Tibial nerve (tissue), 4 donors: Measurements from ENCODE around the gene TAOK3.

Experiments
- EP300 ChIP-seq, 2 donors: sonication (generic); formaldehyde crosslinking; IDR thresholded peaks; one replicate each; pipeline ENCODE4 v1.6.1; 2017; ENCODE audit warnings: antibody characterized with exemption in 2 of 2, mild to moderate bottlenecking in 1 of 2
- POLR2A ChIP-seq, 2 donors: fragments of 450-650 bp; IDR thresholded peaks; one replicate each; pipeline ENCODE4 v1.6.1; 2017; ENCODE audit warnings: antibody characterized with exemption in 2 of 2, mild to moderate bottlenecking in 2 of 2, moderate library complexity in 2 of 2
- TF ChIP-seq, protein P1 (sequence below), 5 experiments: fragments of 200-600 bp in 3 of 5; fragments of 450-650 bp in 2 of 5; sonication (generic) in 3 of 5; IDR thresholded peaks; one replicate each; pipeline ENCODE4 v1.5.1; 2016 to 2019; ENCODE audit warnings: antibody characterized with exemption in 5 of 5, mild to moderate bottlenecking in 3 of 5, moderate library complexity in 2 of 5

DNA sequence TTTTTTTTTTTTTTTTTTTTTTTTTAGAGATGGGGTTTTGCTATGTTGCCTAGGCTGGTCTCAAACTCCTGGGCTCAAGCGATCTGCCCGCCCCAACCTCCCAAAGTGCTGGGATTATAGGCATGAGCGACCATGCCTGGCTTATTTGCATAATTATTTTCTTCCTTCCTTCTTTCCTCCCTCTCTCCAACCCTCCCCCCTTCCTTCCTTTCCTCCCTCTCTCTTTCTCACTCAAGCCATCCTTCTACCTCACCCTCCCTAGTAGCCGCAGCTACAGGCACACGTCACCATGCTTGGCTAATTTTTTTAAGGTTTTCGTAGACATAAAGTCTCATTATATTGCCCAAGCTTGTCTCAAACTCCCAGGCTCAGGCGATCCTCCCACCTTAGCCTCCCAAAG lies 152.9 kb downstream of the TAOK3 start:
- TF ChIP-seq, protein P1, sequence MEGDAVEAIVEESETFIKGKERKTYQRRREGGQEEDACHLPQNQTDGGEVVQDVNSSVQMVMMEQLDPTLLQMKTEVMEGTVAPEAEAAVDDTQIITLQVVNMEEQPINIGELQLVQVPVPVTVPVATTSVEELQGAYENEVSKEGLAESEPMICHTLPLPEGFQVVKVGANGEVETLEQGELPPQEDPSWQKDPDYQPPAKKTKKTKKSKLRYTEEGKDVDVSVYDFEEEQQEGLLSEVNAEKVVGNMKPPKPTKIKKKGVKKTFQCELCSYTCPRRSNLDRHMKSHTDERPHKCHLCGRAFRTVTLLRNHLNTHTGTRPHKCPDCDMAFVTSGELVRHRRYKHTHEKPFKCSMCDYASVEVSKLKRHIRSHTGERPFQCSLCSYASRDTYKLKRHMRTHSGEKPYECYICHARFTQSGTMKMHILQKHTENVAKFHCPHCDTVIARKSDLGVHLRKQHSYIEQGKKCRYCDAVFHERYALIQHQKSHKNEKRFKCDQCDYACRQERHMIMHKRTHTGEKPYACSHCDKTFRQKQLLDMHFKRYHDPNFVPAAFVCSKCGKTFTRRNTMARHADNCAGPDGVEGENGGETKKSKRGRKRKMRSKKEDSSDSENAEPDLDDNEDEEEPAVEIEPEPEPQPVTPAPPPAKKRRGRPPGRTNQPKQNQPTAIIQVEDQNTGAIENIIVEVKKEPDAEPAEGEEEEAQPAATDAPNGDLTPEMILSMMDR (IDR thresholded peaks at IDR 0.05) = no peak
- no peak for TF ChIP-seq EP300 (IDR thresholded peaks at IDR 0.05)
- TF ChIP-seq POLR2A (IDR thresholded peaks at IDR 0.05) = no peak
